Measurements from ENCODE around the gene DMD.

DNA sequence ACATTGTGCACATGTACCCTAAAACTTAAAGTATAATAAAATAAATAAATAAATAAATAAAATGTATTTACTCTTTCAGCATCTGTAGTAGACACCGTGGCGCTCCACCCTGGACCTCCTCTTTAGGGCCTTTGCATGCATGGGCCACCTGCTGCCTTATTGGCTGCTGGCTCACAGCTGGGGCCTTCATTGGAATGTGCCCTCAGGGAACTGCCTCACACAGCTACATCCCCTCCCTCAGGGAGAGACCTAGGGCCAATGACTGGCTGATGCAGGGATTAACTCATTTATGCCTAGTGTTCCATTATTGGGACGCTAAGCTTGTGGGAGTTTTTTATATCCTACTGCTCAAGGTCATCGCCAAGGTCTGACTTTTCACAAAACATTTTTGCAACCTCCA is 1836.6 kb downstream of the DMD start:
- TF ChIP-seq EZH2 (IDR thresholded peaks at IDR 0.05; ENCODE audit: low read length, missing control alignments) = no peak
- TF ChIP-seq, protein P1, sequence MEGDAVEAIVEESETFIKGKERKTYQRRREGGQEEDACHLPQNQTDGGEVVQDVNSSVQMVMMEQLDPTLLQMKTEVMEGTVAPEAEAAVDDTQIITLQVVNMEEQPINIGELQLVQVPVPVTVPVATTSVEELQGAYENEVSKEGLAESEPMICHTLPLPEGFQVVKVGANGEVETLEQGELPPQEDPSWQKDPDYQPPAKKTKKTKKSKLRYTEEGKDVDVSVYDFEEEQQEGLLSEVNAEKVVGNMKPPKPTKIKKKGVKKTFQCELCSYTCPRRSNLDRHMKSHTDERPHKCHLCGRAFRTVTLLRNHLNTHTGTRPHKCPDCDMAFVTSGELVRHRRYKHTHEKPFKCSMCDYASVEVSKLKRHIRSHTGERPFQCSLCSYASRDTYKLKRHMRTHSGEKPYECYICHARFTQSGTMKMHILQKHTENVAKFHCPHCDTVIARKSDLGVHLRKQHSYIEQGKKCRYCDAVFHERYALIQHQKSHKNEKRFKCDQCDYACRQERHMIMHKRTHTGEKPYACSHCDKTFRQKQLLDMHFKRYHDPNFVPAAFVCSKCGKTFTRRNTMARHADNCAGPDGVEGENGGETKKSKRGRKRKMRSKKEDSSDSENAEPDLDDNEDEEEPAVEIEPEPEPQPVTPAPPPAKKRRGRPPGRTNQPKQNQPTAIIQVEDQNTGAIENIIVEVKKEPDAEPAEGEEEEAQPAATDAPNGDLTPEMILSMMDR (conservative IDR thresholded peaks at IDR 0.05 in 1 of 2, IDR thresholded peaks at IDR 0.05 in 1 of 2; ENCODE audit: low read depth in 1 of 2, low read length in 2 of 2) = no peak
